GM08714 (cell line): Measurements from ENCODE around the gene SNX32.
A peak's percentile ranks its signal among the peaks of the same experiment; 100 is the strongest.
"Not testable (repeated sequence)": the region's sequence is repeated elsewhere in the genome, so short reads cannot be mapped to it uniquely, and the experiment has no call there.

ENCODE experiments used
- H3K4me3 ChIP-seq: fragments of 200-500 bp; sonication (Bioruptor generic); 2 replicates; pipeline ENCODE4 v1.5.1; 2014; ENCODE audit warnings: mild to moderate bottlenecking, low read length, inconsistent platforms
- ZNF274 ChIP-seq: IDR thresholded peaks from 2 replicates; pipeline ENCODE4 v1.6.1; 2012; ENCODE audit warnings: mild to moderate bottlenecking, low read depth, low read length

The SNX32 gene

DNA sequence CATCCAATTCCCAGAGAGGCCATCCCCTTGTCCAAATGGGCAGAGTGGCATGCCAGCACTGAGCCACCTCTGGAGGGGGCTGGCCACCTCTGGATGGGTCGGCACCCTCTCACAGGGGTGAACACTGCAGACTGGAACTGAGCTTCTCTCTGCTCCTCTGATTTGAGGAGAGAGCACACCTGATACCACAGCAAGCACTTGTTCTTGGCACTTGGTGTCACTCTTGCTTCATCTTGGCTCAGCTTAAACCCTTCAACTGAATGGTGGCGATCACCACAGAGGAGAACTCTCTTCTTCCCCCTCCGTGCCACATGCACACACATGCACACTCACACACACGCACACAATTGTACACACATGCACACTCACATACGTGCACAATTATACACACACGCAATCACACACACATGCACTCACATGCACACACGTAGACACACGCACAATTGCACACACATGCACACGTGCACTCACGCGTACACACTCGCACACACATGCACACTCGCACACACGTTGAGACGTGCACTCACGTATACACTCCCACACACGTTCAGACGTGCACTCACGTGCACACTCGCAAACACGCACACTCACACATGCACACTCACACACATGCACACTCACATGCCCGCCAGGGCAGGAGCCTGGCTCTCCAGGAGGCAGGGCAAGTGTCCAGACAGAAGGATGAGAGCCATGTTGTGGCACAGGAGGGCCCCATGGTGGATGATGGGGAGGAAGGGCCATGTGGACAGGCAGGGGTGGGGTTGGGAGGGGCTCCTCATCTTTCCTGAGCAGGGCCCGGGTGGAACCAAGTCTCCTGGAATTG, 23.5 kb upstream of the SNX32 start:
- H3K4me3 ChIP-seq: no peak overlapping the region
- no peak for TF ChIP-seq ZNF274

DNA sequence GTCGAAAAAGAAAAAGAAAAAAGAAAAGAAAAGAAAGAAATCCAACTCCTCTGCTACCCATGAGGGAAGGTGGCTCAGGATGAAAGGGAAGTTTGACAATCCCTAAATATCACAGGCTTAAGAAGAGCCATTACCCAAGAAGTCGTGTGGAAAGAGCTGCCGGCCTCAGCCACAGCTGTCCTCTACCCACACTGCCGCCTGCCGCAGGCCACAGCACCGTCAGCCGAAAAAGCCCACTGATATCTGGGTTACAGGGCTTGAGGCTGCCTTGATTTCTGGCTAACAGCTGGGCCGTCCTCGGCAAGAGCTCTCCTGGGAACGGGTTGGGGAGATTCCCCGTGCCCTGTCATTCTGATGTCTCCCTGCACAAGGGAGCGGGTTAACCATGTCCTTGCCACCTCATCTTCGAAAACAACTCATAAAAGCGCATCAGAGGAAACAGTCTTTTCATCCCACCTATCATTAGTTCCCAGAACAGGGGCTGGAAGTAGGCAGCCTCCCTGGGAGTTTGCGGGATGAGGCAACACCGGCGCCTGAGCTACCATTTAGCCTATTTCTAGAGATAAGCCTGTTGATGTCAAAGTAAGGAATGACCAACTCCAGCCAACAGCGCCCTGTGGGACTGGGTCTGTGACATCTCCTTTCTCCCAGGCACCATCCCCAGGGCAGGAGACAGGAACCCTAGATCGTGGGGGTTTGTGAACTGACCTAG, 21.8 kb upstream of the SNX32 start:
- H3K4me3 ChIP-seq: no peak overlapping the region
- no peak for TF ChIP-seq ZNF274

DNA sequence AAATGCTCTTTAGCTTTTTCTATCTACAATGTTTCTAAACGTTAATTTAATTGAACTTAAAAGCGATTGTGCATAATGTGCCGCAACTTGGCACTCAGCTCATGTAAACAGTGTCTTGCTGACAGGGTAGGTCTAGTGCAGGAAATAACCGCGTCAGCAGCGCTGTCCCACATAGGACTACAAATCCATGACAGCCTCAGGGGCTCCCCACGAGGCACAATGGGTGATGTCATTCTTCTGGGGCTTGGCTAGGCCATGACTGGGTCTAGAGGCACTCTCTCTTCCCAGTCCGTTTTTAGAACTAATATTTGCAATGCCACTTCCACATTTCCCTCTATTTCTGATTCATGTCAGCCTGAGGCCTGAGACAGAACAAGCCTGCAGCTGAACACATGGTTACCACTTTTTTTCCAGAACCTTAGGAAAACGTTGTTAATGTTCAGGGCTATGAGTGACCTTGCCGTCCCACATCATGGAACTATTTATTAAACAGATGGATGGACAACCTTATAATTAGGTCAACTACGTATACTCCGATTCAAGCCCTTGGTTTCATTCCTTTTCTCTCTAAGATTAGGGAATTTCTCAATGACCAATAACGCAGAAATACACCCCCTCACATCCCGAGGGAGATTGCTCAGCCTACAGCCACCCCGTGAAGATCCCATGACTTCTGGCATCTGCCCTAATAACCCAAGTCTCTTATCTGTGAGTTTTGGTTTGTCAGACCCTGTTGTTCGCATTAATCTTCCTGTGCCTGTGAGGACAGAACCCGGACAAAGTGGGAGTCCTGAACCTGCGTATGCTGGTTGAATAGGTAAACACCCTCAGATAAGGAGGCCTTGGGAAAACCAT, 19.4 kb upstream of the SNX32 start:
- TF ChIP-seq ZNF274: no peak
- no peak overlapping the region for H3K4me3 ChIP-seq

DNA sequence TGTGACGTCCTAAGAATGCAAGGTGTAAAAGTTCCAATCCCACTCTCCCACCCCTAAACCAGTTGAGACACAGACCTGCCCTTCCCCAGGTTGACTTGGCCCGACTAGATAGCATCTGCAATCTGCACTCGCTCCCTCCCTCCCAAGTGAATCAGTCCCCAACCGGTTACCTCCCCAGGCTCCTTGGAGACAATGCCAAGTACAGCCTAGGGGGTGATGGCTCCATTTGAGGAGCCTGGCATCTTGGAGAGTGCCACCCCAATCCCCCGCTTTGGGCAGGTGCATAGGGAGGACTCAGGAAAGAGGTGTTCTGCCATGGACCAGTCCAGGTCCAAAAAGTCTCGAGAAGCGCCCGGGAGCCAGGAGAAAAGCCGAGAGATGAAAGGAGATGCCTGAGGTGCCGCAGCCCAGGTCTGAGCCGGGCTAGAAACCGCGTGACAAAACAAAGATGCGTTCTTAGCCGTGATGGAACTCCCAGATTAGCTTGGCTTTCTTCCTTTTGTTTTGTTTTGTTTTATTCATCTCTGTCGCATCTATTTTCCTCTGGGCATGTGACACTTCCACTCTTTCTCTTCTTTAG, 18.7 kb upstream of the SNX32 start:
- TF ChIP-seq ZNF274: no peak
- H3K4me3 ChIP-seq: no peak overlapping the region

DNA sequence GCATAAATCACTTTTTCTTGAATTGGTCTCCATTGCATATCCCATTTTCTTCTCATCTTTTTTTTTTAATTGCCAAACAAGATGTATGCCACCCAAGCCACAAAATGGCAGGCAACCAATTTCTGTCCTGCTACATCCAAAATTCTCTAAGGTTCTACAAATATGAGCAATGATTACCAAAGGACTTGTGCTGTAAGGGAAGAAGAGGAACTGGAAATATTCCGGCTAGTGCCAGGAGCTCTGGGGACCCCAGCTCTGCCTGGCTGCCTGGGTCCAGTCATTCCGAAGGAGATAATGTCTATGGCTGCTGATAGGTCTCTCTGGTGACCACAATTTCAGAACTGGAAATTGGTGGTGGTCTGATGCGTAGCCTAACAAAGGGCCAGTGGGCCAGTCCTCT, 17.1 kb upstream of the SNX32 start:
- no peak overlapping the region for H3K4me3 ChIP-seq
- no peak for TF ChIP-seq ZNF274

DNA sequence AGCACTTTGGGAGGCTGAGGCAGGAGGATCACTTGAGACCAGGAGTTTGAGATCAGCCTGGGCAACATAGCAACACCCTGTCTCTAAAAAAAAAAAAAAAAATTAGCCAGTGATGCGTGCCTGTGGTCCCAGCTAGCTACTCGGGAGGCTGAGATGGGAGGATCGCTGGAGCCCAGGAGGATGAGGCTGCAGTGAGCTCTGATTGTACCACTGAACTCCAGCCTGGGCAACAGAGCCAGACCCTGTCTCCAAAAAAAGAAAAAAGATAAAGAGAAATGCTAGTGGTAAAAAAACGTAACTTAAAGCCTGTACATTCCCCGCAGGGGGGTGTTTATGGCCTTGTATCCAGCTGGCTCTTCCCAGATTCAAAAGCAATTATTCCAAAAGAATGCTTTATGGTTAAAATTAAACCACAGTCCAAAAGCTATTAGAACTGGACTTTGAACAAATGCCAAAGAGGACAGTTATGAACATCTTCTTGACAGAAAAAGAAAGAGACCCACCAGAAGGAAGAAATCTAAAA, 16.4 kb upstream of the SNX32 start:
- peak overlapping the region; percentile 55; the same call in 1 of the 2 replicates for H3K4me3 ChIP-seq
- TF ChIP-seq ZNF274: no peak

DNA sequence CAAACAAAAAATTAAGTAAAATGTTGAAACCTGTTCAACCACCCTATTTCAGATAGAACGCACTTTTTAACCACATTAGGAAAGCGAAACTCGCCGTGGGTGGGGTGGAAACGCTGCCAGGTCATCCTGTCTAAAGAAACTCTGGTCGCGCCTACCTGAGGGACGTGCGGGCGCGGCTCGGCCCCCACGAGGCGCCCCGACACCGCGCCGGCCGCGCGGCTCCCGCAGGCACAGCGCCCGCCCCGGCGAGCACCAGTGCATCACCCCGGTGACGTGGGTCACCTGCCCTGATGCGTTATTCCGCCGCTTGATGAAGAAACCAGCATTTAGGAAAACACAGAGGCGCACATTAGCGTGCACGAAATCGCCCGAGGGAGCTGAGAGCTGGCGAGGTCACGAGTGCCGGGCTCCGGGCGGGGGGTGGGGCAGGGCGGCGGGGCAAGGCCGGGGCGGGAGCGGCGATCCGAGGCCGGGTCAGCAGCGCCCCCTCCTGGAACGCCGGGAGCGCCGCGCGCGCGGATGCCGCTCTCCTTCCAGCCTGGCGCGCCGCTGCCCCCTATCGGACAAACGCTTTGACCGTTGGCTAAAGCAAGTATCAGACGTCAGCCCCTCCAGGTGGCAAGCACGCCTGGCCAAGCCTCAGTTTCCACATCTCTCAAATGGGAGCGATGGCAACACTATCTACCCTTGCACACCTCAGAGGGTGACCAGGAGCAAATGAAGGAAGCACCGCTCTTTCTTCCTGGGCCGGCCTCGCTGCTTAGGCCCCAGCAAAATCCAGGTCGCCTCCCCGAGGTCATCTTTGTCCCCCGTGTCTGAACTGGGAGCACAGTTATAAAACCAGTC, 15.7 kb upstream of the SNX32 start:
- H3K4me3 ChIP-seq: peak overlapping the region; percentile 55; the same call in 1 of the 2 replicates
- no peak for TF ChIP-seq ZNF274

DNA sequence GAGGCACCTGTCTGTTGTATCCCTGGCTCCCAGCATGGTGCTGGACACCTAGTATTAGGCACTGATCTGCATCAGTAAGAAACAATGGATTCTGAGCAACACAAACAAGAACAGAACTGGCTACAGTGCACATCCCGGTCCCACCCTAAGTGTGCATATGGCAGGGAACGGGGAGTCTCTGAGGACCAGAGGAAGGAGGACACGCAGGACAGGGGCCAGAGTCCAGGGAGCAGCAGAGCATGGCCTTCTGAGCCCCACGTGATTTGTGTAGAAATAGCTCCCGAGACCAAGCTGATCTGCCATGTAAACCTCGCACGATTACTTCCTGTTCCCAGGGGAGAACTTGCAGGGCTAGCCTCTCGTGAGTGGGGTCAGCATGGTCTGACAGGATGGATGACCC, 12.7 kb upstream of the SNX32 start:
- TF ChIP-seq ZNF274: no peak
- H3K4me3 ChIP-seq: no peak overlapping the region

DNA sequence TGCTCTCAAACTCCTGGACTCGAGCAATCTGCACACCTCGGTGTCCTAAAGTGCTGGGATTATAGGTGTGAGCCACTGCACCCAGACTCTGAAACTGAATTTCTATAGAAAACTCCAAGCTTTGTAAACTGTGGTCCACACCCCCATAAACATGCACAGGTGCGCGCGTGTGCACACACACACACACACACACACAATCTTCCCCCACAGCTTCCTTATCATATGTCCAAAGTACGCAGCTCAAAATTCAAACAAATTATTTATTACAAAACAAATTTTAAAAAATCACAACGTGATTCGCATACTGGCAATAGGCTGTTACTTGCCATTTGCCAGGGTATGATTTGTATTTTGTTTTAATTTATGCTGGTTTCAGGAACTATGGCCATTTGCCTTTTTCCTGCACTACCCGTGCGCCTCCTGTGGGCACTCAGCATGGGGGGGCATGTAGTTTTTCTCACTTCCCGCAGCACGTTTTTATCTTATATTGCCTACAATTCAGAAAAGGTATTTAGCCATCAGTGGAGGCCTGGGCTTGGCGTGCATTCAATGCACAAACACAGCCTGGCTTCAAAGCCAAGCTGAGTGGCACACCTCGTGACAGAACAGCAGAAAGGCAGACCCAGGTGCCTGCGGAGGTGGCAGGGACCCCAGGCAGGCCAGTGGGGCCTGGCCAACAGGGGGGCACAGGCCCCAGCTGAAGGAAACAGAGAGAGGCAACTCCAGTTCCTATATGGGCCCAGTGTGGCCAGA, 10.8 kb upstream of the SNX32 start:
- no peak overlapping the region for H3K4me3 ChIP-seq

DNA sequence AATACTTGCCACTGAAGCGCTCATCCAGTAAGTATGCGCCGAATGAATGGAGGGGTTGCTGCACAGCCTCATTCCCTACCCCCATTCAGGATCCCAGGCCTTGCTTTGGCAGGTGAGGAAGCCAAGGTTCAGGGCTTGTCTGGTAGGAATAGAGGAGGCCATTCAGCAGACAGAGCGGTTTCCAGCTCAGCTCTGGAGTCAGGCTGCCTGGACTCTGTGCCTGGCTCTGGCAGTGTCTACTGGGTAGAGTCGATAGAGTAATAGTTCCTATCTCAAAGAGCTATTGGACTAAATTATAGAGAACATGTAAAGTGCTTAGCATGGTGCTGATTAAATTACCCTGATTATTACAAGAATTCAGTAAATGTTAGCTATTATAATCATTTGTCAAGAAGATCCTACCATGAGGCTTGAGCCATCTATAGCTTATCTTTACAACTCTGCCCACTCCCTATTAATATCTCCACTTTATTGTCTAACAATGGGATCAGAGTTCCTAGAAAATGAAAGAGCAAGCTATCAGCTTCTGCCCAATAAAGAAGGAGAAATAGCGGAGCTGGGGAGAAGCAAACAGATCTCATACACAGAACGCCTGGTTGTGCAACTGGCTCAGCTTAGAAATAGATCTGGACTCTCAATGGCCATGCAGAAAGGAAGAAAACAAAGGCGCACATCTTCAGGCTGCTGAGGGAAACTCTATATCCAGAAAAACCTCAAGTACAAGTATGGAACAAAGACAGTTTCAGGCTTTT, 6.6 kb upstream of the SNX32 start:
- H3K4me3 ChIP-seq: no peak overlapping the region
- no peak for TF ChIP-seq ZNF274

More for the DNA sequence above, 10.8 kb upstream of the SNX32 start:
- TF ChIP-seq ZNF274: no peak

DNA sequence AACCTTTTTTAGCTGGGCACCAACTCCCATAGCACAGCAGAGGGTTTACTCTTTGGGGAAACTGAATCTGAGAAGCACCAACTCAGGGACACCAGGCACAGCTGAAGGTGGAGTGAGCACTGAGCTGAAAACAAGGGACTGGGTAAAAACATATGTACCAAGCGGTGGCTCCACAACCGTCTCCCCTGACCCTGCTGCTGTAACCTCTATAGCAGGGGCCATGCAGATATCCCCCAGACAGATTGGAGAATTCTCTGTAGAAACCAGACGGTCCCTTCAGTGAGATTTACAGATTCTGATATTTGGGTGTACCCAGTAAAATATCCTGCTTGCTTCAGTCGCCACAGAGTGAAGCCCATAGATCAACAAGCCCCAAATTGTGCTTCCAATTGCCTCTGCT, 4.3 kb upstream of the SNX32 start:
- TF ChIP-seq ZNF274: no peak
- H3K4me3 ChIP-seq: no peak overlapping the region

DNA sequence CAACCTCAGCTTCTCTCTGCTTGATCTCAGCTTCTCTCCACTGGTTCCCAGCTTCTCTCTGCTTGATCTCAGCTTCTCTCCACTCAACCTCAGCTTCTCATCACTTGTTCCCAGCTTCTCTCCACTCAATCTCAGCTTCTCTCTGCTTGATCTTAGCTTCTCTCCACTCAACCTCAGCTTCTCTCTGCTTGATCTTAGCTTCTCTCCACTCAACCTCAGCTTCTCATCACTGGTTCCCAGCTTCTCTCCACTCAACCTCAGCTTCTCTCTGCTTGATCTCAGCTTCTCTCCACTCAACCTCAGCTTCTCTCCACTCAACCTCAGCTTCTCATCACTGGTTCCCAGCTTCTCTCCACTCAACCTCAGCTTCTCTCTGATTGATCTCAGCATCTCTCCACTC, 1.5 kb upstream of the SNX32 start:
- not testable (repeated sequence) for H3K4me3 ChIP-seq

DNA sequence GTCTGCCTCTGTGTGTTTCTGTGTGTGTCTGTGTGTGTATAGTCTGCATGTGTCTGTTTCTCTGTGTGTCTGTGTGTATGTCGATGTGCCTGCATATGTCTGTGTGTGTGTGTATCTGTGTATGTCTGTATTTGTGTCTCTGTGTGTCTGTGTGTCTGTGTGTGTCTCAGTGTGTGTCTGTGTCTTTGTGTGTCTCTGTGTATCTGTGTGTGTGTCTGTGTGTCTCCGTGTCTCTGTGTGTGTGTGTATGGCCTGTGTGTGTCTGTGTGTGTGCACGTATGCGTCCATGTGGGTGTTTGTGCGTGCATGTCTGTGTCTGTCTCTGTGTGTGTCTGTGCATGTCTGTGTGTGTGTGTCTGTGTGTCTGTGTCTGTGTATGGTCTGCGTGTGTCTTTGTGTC, 439 bp downstream of the SNX32 start:
- H3K4me3 ChIP-seq: peak overlapping the region; percentile 63; the same call in 1 of the 2 replicates
- no peak for TF ChIP-seq ZNF274
